Activated T-helper 2 cell treated with anti-CD3 and anti-CD28 coated beads, Interferon-gamma antibody, Interleukin-2, Interleukin-4, amounts not matched to agents 10 μg/mL and 5 μg/mL and 100 μg/mL, durations not matched to agents 14 hours and 24 hours and 36 hours (primary cell): Measurements from ENCODE around the gene CUL9. TPM values are rescaled to one million over a fixed set of nuclear protein-coding genes. Genes with fewer than 3 reads are reported as not detected.

Experiments used
- DNase-seq: peaks from one replicate; pipeline ENCODE4 v3.0.0; 2021; ENCODE audit warnings: low spot score
- H3K27ac Mint-ChIP-seq: one replicate; pipeline ENCODE4 v1.8.0; 2021; ENCODE audit warnings: mixed read lengths
- H3K27me3 Mint-ChIP-seq: one replicate; pipeline ENCODE4 v1.8.0; 2021; ENCODE audit warnings: low read depth, mixed read lengths
- H3K36me3 Mint-ChIP-seq: one replicate; pipeline ENCODE4 v1.8.0; 2021; ENCODE audit warnings: low read depth, mixed read lengths
- H3K4me1 Mint-ChIP-seq: one replicate; pipeline ENCODE4 v1.8.0; 2021; ENCODE audit warnings: low read depth, mixed read lengths
- H3K4me3 Mint-ChIP-seq: one replicate; pipeline ENCODE4 v1.8.0; 2021; ENCODE audit warnings: low read depth, mild to moderate bottlenecking, moderate library complexity, mixed read lengths
- H3K9me3 Mint-ChIP-seq: one replicate; pipeline ENCODE4 v1.8.0; 2021; ENCODE audit warnings: mixed read lengths
- intact Hi-C: fragments of 100-400 bp; cut with micrococcal nuclease; formaldehyde crosslinking; loops from one replicate; pipeline ENCODE4 v1.15.1; 2023
- total RNA-seq: library from RNA; stranded (reverse); gene quantifications from 2 replicates; pipeline ENCODE4 v1.2.3, GENCODE V29; 2022

CUL9 gene
- total RNA-seq, 1 donor from 2014 or later, result 34.3 TPM

DNA sequence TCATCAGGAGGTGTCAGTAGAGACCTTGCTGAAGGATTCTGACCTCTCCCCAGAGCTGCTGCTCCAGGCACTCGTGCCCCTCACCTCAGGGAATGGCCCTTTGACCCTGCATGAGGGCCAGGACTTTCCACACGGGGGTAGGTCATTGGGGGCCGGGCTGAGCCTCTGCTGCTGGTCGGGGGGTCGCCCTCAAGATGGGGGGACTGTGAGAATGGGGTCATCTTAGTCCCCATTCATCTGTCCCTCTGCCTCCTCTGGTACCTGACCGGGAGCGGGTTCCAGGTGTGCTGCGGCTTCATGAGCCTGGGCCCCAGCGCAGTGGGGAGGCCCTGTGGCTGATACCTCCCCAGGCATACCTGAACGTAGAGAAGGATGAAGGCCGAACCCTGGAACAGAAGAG, 31.4 kb downstream of the CUL9 start:
- intact Hi-C loops, result no loop called here
- Mint-ChIP-seq H3K9me3 (no peaks in the 10 kb centered on the region), H3K27ac (no peak overlapping the region), H3K4me1 (no peaks in the 10 kb centered on the region), H3K4me3 (no peak overlapping the region), H3K27me3 (no peaks in the 10 kb centered on the region), H3K36me3 (peaks cover 14% of the 10 kb centered on the region)
- no peak for DNase-seq

DNA sequence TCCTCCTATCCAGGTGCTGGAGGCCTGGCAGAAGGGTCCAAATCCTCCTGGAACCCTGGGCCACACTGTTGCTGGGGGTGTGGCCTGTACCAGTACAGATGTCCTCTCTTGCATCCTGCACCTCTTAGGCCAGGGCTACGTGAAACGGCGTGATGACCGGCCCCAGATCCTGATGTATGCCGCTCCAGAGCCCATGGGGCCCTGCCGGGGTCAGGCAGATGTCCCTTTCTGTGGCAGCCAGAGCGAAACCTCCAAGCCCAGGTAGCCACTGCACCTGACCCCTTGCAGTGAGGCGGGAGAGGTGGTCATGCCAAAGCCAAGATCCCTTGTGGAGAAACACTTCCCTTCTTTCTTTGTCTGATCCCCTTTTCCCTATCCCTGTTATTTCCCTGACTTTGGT, 33.1 kb downstream of the CUL9 start:
- intact Hi-C loops, result no loop called here
- H3K27ac Mint-ChIP-seq, result no peak overlapping the region
- no peak overlapping the region for H3K4me3 Mint-ChIP-seq

DNA sequence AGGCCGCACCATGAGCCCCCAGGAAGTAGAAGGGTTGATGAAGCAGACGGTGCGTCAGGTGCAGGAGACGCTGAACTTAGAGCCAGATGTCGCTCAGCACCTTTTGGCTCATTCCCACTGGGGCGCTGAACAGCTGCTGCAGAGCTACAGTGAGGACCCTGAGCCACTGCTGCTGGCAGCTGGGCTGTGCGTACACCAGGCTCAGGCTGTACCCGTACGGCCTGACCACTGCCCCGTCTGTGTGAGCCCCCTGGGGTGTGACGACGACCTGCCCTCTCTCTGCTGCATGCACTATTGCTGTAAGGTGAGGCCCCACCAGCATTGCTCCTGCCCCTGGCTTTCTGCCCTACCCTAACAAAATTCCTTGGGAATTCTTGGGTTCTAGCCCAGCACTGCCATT, 34.2 kb downstream of the CUL9 start:
- DNase-seq, result no peak
- Mint-ChIP-seq H3K4me1 (no peaks in the 10 kb centered on the region), H3K9me3 (no peaks in the 10 kb centered on the region), H3K27ac (no peak overlapping the region), H3K27me3 (no peaks in the 10 kb centered on the region), H3K4me3 (no peak overlapping the region), H3K36me3 (peaks cover 31% of the 10 kb centered on the region)
- intact Hi-C loops, result no loop called here

More for the DNA sequence above, 33.1 kb downstream of the CUL9 start:
- DNase-seq, result no peak
- no peaks in the 10 kb centered on the region for H3K9me3 Mint-ChIP-seq
- H3K36me3 Mint-ChIP-seq, result peaks cover 27% of the 10 kb centered on the region
- no peaks in the 10 kb centered on the region for H3K27me3 Mint-ChIP-seq
- H3K4me1 Mint-ChIP-seq, result no peaks in the 10 kb centered on the region

DNA sequence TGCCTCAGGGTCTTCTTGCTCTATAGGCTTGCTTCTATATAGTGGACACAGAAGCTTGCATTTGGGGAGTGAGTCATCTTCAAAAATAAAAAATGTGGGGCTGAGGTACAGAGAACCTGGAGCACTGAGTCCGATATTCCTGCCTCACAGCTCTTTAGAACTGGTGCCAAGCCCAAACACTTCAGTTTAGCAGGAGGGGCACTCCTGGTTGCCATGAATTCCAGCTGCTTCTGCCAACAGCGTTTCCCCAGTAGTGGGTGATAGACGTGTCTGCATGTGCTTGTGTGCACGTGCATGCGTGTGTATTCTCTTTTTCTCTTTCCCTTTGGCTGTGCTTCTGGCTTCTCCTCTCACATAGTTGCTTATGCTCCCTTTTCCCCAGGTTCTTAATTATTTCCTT, 35.4 kb downstream of the CUL9 start:
- H3K27me3 Mint-ChIP-seq, result no peaks in the 10 kb centered on the region
- peaks cover 6% of the 10 kb centered on the region for H3K4me1 Mint-ChIP-seq
- intact Hi-C loops, result no loop called here
- DNase-seq, result no peak
- peaks cover 41% of the 10 kb centered on the region for H3K36me3 Mint-ChIP-seq
- no peak overlapping the region for H3K4me3 Mint-ChIP-seq
- no peak overlapping the region for H3K27ac Mint-ChIP-seq
- no peaks in the 10 kb centered on the region for H3K9me3 Mint-ChIP-seq

DNA sequence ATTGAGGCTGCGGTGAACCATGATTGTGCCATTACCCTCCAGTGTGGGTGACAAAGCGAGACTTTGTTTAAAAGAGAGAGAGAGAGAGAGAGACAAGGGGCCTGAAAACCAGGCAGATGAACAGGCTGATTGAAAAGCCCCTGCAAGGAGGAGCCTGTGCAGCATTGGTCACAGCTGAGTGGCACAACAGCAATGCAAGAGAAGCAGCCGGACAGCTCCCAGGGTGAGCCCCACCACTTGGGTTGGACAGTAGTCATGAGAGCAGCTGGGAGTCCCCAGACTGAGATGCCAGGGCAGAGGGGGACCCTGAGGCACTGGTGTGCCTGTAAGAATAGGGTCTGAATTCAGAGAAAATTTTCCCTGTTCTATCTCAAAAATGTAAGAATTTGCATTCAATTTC, 37.1 kb downstream of the CUL9 start:
- DNase-seq, result no peak
- Mint-ChIP-seq H3K4me3 (no peak overlapping the region), H3K9me3 (no peaks in the 10 kb centered on the region), H3K27me3 (no peaks in the 10 kb centered on the region), H3K27ac (no peak overlapping the region), H3K4me1 (peaks cover 15% of the 10 kb centered on the region), H3K36me3 (peaks cover 54% of the 10 kb centered on the region)
- intact Hi-C loops, result no loop called here

DNA sequence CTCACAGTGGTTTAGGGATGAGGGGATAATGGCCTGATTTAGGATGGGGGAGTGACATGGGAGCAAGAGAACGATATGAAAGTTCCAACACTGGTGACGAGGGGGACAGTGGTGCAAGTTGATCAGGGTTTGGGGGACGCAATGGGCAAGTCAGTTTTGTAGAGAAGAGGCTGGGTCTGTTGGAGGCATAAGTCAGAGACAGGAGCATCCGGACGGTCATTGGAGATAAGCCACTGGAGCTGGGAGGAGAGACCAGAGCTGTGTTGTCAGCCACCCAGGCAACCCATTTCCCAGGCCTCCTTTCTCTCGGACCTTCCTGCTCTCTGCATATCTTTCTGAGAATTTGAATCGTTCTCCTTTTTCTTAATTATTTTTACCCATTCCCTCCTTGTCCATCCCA, 37.8 kb downstream of the CUL9 start:
- intact Hi-C loops, result no loop called here
- Mint-ChIP-seq H3K27me3 (no peaks in the 10 kb centered on the region), H3K9me3 (no peaks in the 10 kb centered on the region), H3K27ac (no peak overlapping the region), H3K4me3 (no peak overlapping the region), H3K4me1 (peaks cover 20% of the 10 kb centered on the region), H3K36me3 (peaks cover 59% of the 10 kb centered on the region)
- no peak for DNase-seq

DNA sequence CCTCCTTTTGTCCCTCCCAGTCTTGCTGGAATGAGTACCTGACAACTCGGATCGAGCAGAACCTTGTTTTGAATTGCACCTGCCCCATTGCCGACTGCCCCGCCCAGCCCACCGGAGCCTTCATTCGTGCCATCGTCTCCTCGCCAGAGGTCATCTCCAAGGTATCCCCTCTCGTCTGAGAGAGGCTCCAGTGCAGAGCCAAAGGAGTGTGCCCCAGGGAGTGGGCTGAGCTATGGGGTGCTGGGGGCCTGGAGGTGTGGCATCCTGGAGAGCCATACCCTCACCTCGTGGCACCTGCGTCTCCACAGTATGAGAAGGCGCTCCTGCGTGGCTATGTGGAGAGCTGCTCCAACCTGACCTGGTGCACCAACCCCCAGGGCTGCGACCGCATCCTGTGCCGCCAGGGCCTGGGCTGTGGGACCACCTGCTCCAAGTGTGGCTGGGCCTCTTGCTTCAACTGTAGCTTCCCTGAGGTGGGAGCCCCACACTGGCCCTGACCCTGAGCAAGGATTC, 38.5 kb downstream of the CUL9 start:
- Mint-ChIP-seq H3K27ac (no peak overlapping the region), H3K4me3 (no peak overlapping the region), H3K9me3 (no peaks in the 10 kb centered on the region), H3K27me3 (no peaks in the 10 kb centered on the region), H3K36me3 (peaks cover 59% of the 10 kb centered on the region), H3K4me1 (peaks cover 24% of the 10 kb centered on the region)
- no peak for DNase-seq
- intact Hi-C loops, result no loop called here

DNA sequence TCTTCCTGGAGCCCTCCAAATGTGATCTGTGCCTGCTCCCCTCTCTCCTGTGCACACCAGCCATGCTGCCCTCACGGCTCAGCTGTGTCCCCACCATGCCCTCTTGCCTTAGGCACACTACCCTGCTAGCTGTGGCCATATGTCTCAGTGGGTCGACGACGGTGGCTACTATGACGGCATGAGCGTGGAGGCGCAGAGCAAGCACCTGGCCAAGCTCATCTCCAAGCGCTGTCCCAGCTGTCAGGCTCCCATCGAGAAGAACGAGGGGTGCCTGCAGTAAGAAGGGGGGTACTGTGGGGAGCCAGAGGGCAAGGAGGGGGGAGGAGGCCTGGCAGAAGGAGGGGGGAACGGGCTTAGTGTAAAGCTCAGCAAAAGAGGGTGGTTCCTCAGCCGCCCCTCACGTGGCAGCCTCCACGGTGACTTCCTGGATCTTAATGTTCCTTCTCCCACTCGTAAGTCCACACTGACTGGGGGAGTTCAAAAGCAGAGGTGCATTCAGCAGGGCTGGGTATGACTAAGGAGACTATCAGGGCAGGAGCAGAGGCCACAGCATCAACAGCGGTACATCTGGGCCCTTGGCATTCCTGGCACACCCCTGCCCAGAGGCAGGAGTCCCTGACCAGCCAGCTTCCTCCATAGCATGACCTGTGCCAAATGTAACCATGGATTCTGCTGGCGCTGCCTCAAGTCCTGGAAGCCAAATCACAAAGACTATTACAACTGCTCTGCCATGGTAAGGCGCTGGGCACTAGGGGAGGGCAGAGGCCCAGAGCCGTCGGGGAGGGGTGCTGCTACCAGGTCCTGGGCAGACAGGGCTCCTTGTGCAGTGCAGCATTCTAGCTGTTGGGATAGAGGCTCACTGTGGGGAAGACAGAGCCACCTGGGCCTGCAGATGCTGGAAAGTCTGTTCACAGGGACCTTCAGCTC, 39.3 kb downstream of the CUL9 start:
- Mint-ChIP-seq H3K4me3 (no peak overlapping the region), H3K27ac (peak overlapping the region; percentile 47)

DNA sequence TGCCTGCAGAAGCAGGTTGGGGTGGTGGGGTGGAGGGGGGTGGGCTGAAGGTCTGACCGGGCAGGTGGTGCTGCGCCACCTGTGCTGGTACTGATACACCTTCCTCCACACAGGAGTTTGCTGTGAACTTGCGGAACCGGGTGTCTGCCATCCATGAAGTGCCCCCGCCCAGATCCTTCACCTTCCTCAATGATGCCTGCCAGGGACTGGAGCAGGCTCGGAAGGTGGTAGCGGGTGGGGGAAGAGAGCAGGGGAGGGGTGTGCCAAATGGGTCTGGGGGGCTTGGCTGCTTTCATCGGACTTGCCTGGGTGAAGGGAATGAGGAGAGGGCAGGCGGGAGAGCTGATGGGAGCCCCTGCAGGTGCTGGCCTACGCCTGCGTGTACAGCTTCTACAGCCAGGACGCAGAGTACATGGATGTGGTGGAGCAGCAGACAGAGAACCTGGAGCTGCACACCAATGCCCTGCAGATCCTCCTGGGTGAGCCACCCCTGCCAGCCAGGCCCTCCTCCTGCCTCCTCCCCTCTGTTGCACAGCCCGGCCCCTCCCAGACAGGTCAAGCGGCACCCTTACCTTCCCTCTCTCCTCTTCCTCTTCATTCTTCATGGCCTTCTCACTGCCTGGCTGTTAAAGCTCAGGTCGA, 40.5 kb downstream of the CUL9 start:
- Mint-ChIP-seq H3K27me3 (no peaks in the 10 kb centered on the region), H3K27ac (peak overlapping the region; percentile 58), H3K36me3 (peaks cover 64% of the 10 kb centered on the region), H3K4me3 (no peak overlapping the region), H3K9me3 (no peaks in the 10 kb centered on the region), H3K4me1 (peaks cover 31% of the 10 kb centered on the region)
- intact Hi-C loops, result no loop called here
- no peak for DNase-seq

More for the DNA sequence above, 39.3 kb downstream of the CUL9 start:
- DNase-seq, result no peak
- intact Hi-C loops, result no loop called here
- Mint-ChIP-seq H3K9me3 (no peaks in the 10 kb centered on the region), H3K4me1 (peaks cover 27% of the 10 kb centered on the region), H3K36me3 (peaks cover 65% of the 10 kb centered on the region), H3K27me3 (no peaks in the 10 kb centered on the region)

DNA sequence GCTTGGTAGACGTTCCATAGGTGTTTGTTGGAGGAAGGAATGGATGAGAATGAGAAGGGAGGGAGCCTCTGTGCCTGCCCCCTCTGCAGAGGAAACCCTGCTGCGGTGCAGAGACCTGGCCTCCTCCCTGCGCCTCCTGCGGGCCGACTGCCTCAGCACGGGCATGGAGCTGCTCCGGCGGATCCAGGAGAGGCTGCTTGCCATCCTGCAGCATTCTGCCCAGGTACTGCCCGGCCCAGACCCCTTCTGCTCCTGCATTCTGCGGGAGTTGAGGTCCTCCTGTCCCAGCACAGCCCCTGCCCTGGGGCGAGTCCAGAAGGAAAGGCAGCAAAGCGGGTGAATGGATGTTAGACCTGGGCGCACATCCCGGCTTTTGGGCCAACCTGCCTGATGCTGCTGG, 41.2 kb downstream of the CUL9 start:
- H3K36me3 Mint-ChIP-seq, result peaks cover 63% of the 10 kb centered on the region
- H3K4me1 Mint-ChIP-seq, result peaks cover 32% of the 10 kb centered on the region
- intact Hi-C loops, result no loop called here
- no peak overlapping the region for H3K4me3 Mint-ChIP-seq
- no peaks in the 10 kb centered on the region for H3K9me3 Mint-ChIP-seq
- H3K27me3 Mint-ChIP-seq, result no peaks in the 10 kb centered on the region
- DNase-seq, result no peak
- H3K27ac Mint-ChIP-seq, result peak overlapping the region; percentile 58

DNA sequence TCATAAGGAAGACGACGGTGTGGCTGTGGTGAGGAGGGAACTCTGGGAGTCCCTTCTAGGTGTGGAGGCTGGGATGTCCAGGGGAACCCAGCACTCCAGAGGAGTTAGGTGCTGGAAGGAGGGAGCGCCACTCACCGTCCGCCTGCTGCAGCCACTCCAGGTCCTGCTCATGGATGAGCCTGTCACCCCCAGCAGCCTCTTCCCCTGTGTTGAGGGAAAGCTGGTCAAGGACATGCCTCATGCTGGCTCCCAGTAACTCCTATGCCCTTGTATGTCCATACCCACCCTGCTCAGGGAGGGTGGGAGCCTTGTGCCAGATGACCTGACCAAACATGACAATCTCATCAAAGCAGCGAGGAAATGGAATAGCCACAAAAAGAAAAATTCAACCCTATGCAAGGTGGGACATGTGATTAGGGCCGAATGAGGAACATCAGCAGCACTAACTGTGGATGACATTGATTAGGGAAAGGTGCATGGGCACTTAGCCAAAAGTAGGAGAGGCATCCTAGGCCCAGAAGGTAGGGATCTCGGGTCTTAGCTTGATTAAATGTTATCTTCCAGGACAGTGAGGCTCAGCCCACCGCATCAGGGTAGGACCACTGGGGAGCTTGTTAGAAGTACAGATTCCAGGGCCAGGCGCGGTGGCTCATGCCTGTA, 44.3 kb downstream of the CUL9 start:
- Mint-ChIP-seq H3K9me3 (no peaks in the 10 kb centered on the region), H3K27ac (peak overlapping the region; percentile 60), H3K36me3 (peaks cover 49% of the 10 kb centered on the region), H3K4me1 (peaks cover 39% of the 10 kb centered on the region), H3K27me3 (peaks cover 6% of the 10 kb centered on the region), H3K4me3 (peak overlapping the region; percentile 22)
- intact Hi-C loops, result no loop called here
- no peak for DNase-seq

DNA sequence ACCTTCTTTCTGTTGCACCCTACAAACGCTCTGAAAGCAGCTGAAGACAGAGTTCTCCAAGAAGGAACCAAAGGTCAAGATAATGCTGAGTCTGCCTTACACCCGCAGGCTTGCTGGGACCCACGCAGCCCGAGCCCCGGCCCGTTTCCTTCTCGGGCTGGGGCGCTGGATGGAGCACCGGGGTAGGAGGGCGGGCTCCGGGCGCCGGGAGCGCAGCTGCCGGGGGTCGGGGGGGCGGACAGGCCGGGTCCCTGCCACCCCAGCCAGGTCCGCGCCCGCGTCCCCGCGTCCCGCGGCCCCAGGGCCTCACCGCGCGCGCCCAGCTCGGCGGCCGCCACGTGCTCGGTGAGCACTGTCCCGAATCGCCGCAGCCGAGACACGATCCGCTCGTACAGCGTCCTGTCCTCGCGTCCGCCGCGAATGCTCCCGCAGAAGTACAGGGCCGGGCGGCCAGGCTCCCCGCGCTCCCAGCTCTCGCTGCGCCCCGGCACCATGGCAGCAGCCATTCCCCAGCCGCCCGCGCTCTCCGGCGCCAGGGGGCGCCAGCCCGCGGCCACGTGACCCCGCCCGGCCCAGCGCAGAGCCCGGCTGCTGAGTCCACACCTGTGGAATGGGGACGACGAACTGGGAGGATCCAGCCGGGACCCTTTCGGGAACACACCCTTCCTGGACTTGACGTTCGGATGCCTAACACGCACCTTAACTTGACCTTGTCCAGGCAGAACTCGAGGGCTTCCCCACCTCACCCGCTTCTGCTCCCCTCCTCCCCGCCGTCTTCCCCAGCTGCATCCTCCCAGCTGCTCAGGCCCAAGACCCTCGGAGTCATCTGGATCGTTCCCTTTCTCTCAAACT, 47.2 kb downstream of the CUL9 start, which contains the start of gene DNPH1:
TSS of gene DNPH1 (minus strand) at position 531 of the 852 bp plus-strand sequence. CDS start at position 506, 25 bp downstream.
- Mint-ChIP-seq H3K4me3 (peak within 1 kb of the TSS; percentile 88), H3K9me3 (no peaks in the 10 kb centered on the region), H3K4me1 (peaks cover 24% of the 10 kb centered on the region), H3K27me3 (peaks cover 16% of the 10 kb centered on the region), H3K27ac (peak within 1 kb of the TSS; percentile 92), H3K36me3 (peaks cover 26% of the 10 kb centered on the region)
- DNase-seq, result peak; percentile 77
- intact Hi-C loops, result no loop called here
